NCI-H128 (cell line): ENCODE results near the gene ITGA7.

Experiments
- DNase-seq: peaks from one replicate; lab custom pipeline; 2025; ENCODE audit not compliant: unreplicated experiment; lab: John Stamatoyannopoulos, UW

Gene ITGA7

GRCh38 chr12:55703901-55704761 is 3.6 kb downstream of the ITGA7 start:
- DNase-seq: no peak

GRCh38 chr12:55703288-55703687 is 4.4 kb downstream of the ITGA7 start:
- no peak for DNase-seq

- DNase-seq: no peak
Observed at GRCh38 chr12:55702861-55703260, 4.8 kb downstream of the ITGA7 start.

GRCh38 chr12:55700255-55701018 is 7.3 kb downstream of the ITGA7 start:
- no peak for DNase-seq

- DNase-seq: no peak
Observed at GRCh38 chr12:55699471-55700055, 8.1 kb downstream of the ITGA7 start.

GRCh38 chr12:55698965-55699364 is 8.7 kb downstream of the ITGA7 start:
- DNase-seq: no peak

GRCh38 chr12:55698241-55698955 is 9.3 kb downstream of the ITGA7 start:
- DNase-seq: no peak

GRCh38 chr12:55697686-55698085 is 10.0 kb downstream of the ITGA7 start:
- no peak for DNase-seq

GRCh38 chr12:55696796-55697462 is 10.8 kb downstream of the ITGA7 start:
- DNase-seq: no peak

GRCh38 chr12:55696141-55696540 is 11.6 kb downstream of the ITGA7 start:
- DNase-seq: no peak

GRCh38 chr12:55695349-55695748 is 12.4 kb downstream of the ITGA7 start:
- DNase-seq: no peak

GRCh38 chr12:55694651-55695050 is 13.1 kb downstream of the ITGA7 start:
- no peak for DNase-seq

GRCh38 chr12:55694188-55694515 is 13.6 kb downstream of the ITGA7 start:
- DNase-seq: no peak

- no peak for DNase-seq
Observed at GRCh38 chr12:55693323-55694187, 14.1 kb downstream of the ITGA7 start.

- DNase-seq: no peak
Observed at GRCh38 chr12:55692631-55693322, 14.9 kb downstream of the ITGA7 start.

- no peak for DNase-seq
Observed at GRCh38 chr12:55688716-55689655, 18.7 kb downstream of the ITGA7 start.

- no peak for DNase-seq
Observed at GRCh38 chr12:55687746-55688145, 20.0 kb downstream of the ITGA7 start.

GRCh38 chr12:55686366-55687010 is 21.2 kb downstream of the ITGA7 start:
- DNase-seq: no peak
